ENCODE results near the gene ISM1.
A peak's percentile ranks its signal among the peaks of the same experiment; 100 is the strongest.

ISM1 gene

DNA sequence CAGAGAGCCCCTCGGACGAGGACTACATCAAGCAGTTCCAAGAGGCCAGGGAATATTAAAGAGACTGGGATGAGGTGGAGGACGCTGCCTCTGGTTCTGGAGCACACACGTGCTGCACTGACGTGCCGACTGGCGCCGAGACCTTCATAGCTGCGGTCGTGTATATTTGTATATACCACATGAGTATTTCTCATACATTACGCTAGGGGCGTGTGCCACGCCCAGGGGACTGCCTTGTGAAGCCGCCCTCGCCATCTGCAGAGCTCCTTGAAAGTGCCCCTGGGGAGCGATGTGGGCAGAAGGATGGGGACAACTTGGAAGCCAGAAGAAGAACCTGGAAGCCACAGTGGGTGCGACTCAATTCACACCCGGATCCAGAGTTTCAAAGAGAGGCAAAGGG lies 78.3 kb downstream of the ISM1 start:
- DNase-seq, result no peak
- no peak overlapping the region for H3K27ac ChIP-seq
- H3K27me3 ChIP-seq (replicated peaks), result no peaks in the 10 kb centered on the region
- no peak overlapping the region for H3K4me3 ChIP-seq (ENCODE audit: low read depth, low read length)
- TF ChIP-seq, protein P1, sequence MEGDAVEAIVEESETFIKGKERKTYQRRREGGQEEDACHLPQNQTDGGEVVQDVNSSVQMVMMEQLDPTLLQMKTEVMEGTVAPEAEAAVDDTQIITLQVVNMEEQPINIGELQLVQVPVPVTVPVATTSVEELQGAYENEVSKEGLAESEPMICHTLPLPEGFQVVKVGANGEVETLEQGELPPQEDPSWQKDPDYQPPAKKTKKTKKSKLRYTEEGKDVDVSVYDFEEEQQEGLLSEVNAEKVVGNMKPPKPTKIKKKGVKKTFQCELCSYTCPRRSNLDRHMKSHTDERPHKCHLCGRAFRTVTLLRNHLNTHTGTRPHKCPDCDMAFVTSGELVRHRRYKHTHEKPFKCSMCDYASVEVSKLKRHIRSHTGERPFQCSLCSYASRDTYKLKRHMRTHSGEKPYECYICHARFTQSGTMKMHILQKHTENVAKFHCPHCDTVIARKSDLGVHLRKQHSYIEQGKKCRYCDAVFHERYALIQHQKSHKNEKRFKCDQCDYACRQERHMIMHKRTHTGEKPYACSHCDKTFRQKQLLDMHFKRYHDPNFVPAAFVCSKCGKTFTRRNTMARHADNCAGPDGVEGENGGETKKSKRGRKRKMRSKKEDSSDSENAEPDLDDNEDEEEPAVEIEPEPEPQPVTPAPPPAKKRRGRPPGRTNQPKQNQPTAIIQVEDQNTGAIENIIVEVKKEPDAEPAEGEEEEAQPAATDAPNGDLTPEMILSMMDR (IDR thresholded peaks at IDR 0.05; ENCODE audit: low read depth, low read length, missing control alignments), result no peak
- in situ Hi-C loops (cut with HindIII; ENCODE audit: low pct_ligation_motif_present, low sequenced_read_pairs), result no loop called here
- no peaks in the 10 kb centered on the region for H3K36me3 ChIP-seq (replicated peaks)

DNA sequence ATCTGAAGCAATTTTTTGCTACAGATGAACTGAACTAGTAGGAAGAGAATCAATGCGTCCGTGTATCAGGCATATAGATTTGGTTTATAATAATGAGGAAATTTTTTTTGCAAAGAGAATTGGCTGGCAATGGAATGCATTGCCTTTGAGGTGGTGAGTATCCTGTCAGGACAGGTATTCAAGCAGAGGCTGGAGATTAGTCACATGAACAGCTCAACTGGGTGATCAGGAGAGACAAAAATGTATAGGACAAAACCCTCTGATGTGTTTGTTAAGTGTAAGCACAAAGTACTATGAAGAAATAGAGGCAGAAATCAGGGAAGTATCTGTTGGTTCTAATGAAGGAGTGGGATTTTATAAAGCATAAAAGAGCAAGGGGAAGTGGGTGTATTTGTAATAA lies 80.5 kb downstream of the ISM1 start:
- no peak for DNase-seq
- no peaks in the 10 kb centered on the region for H3K27me3 ChIP-seq (replicated peaks)
- TF ChIP-seq, protein P1 (IDR thresholded peaks at IDR 0.05; ENCODE audit: low read depth, low read length, missing control alignments), result no peak
- H3K36me3 ChIP-seq (replicated peaks), result no peaks in the 10 kb centered on the region
- in situ Hi-C loops (cut with HindIII; ENCODE audit: low pct_ligation_motif_present, low sequenced_read_pairs), result no loop called here
- H3K27ac ChIP-seq, result no peak overlapping the region
- H3K4me3 ChIP-seq (ENCODE audit: low read depth, low read length), result no peak overlapping the region

DNA sequence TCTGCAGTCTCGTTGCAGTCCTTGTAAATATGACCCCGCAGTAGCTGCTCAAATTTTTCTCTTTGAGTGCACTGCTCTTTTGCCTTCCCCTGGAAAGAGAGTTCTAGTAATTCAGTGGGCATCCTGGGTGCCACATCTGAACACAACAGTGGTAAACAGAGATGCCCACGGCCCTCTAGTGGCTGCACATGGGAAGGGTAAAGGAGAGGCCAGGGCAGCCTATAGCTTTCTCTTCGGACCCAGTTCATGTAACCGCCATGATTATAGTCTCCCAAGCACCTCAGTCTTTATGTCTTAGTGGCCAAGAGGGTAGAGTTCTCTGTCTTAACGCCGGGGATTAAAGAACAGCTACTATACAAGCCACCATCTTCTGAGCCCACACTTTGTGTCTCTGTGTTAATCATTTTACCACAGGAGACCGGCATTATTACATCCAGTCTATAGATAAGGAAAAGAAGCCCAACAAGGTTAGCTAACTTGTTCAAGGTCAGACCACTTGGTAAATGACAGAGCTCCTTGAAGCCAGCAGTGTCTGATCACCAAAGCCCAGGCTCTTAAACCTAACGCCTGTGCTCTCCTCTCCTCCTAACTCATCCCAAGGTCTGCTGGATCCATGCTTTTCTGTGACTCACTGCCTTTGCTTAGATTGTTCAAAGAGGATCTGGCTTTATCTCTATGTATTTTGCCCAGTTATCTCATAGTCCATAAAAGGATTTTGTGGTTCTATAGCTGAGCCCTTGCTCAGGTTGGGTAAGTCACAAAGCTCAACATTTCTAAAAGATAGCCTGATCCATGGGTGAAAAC lies 81.8 kb downstream of the ISM1 start:
- H3K4me3 ChIP-seq (ENCODE audit: low read depth, low read length), result no peak overlapping the region
- in situ Hi-C loops (cut with HindIII; ENCODE audit: low pct_ligation_motif_present, low sequenced_read_pairs), result no loop called here
- TF ChIP-seq, protein P1 (IDR thresholded peaks at IDR 0.05; ENCODE audit: low read depth, low read length, missing control alignments), result peak; percentile 86
- H3K36me3 ChIP-seq (replicated peaks), result no peaks in the 10 kb centered on the region
- no peaks in the 10 kb centered on the region for H3K27me3 ChIP-seq (replicated peaks)
- DNase-seq, result peak; percentile 10
- H3K27ac ChIP-seq, result no peak overlapping the region

DNA sequence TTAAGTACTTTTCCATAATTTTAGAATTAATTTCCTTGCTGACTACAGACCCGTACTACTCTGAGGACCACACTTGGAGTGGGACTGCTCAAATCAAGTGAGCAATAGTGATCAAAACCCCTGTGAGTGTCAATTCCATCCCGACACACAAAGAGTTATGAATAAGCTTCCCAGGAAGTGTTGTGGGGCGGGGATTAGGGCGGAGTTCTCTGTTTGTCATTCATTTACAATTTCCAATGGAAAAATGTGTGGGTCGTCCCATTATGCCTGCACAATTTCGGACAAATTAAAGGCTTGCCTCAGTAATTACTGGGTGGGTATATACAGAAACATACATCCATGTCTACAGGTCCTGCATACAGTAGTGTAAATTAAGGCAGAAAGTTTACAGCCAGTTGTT lies 84.2 kb downstream of the ISM1 start:
- Histone ChIP-seq H3K36me3 (replicated peaks) (no peaks in the 10 kb centered on the region), H3K27me3 (replicated peaks) (no peaks in the 10 kb centered on the region), H3K4me3 (ENCODE audit: low read depth, low read length) (no peak overlapping the region), H3K27ac (no peak overlapping the region)
- TF ChIP-seq, protein P1 (IDR thresholded peaks at IDR 0.05; ENCODE audit: low read depth, low read length, missing control alignments), result no peak
- in situ Hi-C loops (cut with HindIII; ENCODE audit: low pct_ligation_motif_present, low sequenced_read_pairs), result no loop called here
- no peak for DNase-seq

DNA sequence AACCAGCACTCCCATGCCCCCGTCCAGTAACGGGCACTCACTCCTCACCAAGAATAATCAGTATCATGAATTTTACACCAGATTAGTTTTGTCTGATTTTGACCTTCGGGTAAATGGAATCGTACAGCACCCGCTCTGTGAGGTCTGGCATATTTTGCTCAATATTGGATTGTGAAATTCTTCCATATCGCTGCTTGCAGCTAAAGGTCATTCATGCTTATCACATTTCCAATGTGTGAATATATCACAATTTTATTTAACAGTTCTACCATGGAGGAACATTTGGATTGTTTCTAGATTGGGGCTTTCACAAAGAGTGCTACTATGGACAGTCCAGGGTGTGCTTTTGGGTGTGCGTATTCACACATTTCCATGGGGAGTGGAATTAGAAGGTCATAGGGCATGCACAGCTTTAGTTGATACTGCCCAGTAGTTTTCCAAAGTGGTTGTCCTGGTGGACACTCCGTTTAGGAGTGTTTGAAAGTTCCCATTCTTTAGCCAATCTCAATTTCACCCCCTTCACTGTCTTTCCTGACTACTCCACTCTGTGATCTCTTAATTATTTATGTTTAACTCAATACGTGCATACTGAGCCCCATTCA lies 86.6 kb downstream of the ISM1 start:
- no peak overlapping the region for H3K27ac ChIP-seq
- H3K4me3 ChIP-seq (ENCODE audit: low read depth, low read length), result no peak overlapping the region
- TF ChIP-seq, protein P1 (IDR thresholded peaks at IDR 0.05; ENCODE audit: low read depth, low read length, missing control alignments), result no peak
- DNase-seq, result no peak
- in situ Hi-C loops (cut with HindIII; ENCODE audit: low pct_ligation_motif_present, low sequenced_read_pairs), result no loop called here
- no peaks in the 10 kb centered on the region for H3K27me3 ChIP-seq (replicated peaks)
- no peaks in the 10 kb centered on the region for H3K36me3 ChIP-seq (replicated peaks)

All from brain microvascular endothelial cell (primary cell).